NOMO-1 treated with DMSO at 0.1 percent for 48 hours (cell line): Measurements from ENCODE around the gene FKBP6.
"Not testable (repeated sequence)": the region's sequence is repeated elsewhere in the genome, so short reads cannot be mapped to it uniquely, and the experiment has no call there.

Experiments used
- DNase-seq: peaks from one replicate; lab custom pipeline; 2025; ENCODE audit not compliant: unreplicated experiment; lab: John Stamatoyannopoulos, UW

FKBP6 gene

DNA sequence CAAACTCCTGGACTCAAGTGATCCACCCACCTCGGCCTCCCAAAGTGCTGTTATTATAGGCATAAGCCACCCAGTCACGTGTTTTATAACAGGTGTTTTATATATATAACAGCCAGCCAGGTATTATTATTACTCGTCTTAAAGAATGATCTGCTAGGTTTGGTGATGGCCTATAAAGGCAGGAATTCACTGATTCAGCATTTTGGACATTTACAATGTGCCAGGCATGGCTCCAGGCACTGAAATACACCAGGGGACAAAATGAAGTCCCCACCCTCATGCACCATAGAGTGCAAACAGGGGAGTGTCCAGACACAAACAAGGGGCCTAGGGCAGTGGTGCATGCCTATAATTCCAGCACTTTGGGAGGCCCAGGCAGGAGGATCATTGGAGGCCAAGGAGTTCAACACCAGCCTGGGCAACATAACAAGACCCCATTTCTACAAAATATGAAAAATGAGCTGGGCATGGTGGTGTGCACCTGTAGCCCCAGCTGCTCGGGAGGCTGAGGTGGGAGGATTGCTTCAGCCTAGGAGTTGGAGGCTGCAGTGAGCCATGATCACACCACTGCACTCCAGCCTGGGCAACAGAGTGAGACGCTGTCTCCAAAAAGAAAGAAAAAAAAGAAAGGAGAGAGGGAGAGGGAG is 4.4 kb upstream of the FKBP6 start:
- DNase-seq, result not testable (repeated sequence)

DNA sequence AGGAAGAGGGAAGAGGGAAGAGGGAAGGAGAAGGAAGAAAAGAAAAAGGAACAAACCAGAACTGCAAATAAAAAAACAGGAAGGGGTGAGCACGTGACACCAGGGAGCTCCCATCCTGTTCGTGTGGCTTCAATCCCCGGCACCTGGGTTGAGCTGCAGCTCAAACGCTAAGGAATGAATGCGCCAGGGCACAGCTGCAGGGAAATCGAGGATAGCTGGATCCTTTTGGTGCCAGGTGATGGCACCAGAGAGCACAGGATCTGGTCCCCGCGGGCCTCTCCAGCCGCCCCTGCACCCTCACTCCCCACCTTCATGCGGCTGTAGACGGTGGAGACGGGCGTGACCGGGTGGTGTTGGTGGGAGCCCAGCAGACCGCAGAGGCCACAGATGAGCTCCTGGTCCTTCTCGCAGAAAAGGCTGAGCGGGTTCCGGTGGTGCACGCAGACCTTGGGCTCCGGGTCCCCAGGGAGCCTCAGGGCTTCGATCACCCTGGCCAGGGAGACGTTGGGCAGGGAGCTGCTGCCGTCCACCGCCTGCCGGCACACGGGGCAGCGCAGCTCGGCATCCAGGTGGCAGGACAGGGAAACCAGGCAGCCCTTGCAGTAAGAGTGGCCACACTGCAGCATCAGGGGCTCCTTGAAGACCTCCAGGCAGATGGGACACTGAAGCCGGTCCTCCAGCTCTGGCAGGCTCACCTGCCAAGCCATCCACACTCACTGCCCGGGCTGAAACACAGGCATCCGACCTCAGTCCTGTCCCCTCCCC is 3.7 kb upstream of the FKBP6 start:
- peak; percentile 89 for DNase-seq

GRCh38 chr7:73325424-73325823 is 2.5 kb upstream of the FKBP6 start:
- not testable (repeated sequence) for DNase-seq

DNA sequence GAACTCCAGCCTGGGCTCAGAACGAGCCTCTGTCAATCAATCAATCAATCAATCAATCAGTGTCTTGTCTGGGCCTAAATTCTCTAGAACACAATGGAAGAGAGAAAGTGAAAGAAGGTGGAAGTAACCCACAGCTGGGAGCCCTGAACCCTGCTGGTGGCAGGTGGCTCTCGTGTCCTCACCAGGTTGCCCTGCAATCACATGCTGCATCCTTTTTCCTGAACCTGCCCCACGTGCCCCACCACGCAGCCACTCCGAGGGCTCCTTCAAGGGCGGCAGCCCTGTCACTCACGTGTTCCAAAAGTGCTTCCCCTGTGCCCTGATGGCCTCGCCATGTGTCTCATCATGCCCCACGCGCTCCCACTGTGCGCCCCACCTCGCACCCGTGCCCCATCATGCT is 512 bp upstream of the FKBP6 start:
- DNase-seq, result not testable (repeated sequence)

DNA sequence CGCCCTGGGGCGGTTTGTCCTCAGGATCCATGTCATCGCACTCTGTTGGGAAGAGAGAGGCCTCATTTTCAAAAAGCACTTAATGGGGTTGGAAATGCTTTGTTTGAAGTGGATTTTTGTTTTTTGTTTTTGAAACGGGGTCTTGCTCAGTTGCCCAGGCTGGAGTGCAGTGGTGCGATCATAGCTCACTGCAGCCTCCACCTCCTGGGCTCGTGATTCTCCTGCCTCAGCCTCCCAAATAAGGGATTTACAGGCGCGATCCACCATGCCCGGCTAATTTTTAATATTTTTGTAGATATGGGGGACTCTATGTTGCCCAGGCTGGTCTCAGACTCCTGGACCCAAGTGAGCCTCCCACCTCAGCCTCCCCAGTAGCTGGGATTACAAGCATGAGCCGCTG is 735 bp downstream of the FKBP6 start:
- DNase-seq, result no peak

DNA sequence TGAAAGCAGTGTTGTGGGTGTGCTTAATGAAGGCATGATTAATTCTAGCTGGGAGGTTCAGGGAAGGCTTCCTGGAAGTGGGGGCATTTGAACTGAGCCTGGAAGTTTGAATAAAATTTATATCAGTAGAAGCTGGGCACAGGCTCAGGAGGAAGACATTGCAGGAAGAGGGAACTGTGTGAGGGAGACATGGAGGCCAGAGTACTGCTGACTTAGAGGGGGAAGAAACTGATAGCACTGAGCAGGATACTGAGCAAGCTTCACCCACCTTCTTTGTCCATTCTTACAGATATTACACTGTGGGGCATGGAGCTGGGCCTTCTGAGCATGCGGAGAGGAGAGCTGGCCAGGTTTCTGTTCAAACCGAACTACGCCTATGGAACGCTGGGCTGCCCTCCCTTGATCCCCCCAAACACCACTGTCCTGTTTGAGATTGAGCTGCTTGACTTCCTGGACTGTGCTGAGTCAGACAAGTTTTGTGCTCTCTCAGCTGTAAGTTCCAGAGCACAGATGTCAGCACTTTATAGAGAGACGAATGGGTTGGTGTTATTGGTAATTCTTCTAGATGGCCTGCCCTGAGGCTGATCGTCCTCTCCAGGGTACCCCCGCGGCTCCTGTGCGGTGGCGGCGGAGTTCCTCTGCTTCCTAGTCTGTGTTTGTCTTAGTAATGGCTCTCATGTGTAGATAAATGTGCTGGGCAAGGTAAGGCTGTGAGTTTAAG is 2.1 kb downstream of the FKBP6 start:
- no peak for DNase-seq

DNA sequence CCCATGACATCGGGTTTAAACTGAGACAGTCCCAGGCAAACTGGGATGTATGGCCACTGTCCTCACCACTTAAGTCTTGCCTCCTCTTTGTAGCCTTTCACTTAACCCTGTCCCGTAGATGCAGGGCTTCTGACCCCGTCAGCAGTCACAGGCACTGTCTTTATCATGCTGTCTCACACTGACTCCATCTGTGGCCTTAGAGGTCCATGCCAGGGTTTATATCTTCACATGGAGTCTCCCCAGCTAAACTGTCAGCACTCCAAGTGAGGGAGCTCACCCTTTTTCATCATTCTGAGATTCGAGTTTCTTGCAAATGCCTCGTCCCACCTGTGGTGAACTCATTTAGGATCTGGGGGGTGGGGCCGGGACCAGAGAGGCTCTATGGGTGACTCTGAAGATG is 2.8 kb downstream of the FKBP6 start:
- no peak for DNase-seq

- no peak for DNase-seq
Measured at GRCh38 chr7:73332447-73332846, 4.5 kb downstream of the FKBP6 start.

DNA sequence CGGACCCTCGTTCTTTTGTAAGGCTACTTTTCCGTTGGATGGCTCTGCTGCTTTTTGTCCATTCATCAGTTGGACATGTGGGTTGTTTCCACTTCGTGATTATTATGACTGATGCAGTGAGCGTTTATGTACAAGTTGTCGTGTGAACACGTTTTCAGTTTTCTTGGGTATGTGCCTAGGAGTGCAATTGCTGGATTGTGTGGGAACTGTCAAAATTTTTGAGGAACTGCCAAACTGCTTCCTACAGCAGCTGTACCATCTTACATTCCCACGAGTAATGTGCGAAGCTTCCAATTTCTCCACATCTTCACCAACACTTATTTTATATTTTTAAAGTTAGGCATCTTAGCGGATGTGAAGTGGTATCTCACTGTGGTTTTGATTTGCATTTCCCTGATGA is 10.4 kb downstream of the FKBP6 start:
- DNase-seq, result no peak

DNA sequence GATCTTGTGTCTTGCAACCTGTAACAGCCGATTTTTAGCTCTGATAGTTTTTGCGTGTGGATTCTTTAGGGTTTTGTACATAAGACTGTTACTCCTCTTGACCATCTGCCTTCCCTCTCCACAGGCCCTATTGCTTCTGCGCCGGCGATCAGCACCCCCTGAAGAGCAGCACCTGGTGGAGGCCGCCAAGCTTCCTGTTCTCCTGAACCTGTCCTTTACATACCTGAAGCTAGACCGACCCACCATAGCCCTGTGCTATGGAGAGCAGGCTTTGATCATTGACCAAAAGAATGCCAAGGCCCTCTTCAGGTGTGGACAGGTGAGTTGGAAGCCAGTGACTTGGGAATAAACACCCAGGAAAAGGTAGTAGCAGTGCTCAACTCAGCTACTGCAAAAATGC is 12.6 kb downstream of the FKBP6 start:
- no peak for DNase-seq

GRCh38 chr7:73341877-73342276 is 13.9 kb downstream of the FKBP6 start:
- peak; percentile 98 for DNase-seq

GRCh38 chr7:73342645-73343044 is 14.7 kb downstream of the FKBP6 start:
- DNase-seq, result no peak

GRCh38 chr7:73343671-73344380 is 15.9 kb downstream of the FKBP6 start:
- no peak for DNase-seq

- no peak for DNase-seq
Measured at GRCh38 chr7:73345538-73345937, 17.6 kb downstream of the FKBP6 start.

GRCh38 chr7:73345951-73346350 is 18.0 kb downstream of the FKBP6 start:
- no peak for DNase-seq

- DNase-seq, result no peak
Measured at GRCh38 chr7:73349763-73350162, 21.8 kb downstream of the FKBP6 start.

DNA sequence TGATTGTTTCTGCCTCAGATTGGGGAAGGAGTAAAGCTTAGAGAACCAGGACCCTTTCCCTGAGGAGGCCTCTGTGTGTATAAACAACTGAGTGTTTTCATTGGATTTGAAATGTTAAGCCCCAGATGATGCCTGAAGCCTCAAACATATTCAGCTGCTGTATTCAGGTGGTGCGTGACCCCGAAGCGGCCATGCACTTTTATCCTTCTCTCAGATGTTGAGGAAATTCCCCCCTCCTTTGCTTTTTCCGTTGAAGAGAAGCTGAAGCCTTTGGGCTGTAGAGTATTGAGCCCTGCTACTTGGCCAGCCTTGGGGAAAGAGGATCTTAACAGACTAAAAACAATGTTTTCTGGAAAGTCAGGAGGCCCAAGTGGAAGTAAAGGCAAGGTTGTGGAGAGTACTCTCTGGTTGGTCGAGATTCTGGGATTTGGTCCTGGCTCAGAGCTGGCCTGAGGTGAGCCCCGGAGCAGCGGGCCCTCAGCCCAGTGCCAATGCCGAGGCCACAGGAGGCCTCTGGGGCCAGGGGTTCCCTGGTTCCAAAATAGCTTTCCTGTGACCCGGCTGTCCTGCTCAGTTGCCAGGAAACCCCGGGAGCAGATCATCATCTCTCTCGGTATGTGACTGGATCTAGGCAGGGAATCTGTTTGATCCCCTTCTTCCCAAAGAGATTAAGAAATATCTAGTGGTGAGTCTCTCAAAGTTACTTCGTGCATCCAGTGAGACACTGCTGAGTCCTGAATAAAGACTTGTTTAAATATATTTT is 22.5 kb downstream of the FKBP6 start:
- no peak for DNase-seq

DNA sequence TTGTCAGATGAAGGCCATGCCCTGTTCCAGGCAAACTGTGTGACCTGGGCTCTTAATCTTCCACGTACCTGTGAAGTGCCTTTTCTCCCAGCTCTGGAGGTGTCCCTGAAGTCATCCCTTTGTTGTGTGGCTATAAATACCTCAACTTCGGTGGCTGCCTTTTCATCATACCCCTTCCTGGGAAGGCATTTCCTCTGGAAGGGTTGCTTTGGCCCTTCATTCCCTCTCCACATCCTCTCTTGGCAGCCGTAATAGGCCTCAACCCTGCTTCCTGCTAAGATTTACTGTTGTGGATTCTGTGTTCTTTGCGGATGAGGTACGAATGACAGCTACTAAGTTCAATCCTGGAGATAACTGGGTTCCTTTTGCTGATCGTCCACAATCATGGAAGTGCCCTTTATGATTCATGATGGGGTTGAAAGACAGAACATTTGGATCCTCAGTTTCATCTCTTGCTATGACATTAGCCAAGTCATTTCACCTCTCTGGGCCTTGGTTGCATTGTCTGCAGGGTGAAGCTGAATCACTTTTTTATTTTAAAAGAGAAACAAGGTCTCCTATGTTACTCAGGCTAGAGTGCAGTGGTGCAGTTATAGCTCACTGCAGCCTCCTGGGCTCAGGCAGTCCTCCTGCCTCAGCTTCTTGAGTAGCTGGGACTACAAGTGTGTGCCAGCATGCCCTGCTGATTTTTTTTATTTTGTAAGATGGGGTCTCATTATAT is 23.6 kb downstream of the FKBP6 start:
- no peak for DNase-seq

GRCh38 chr7:73352784-73353183 is 24.8 kb downstream of the FKBP6 start:
- DNase-seq, result no peak

- DNase-seq, result no peak
Measured at GRCh38 chr7:73353243-73353642, 25.3 kb downstream of the FKBP6 start.
